HG03060 (cell line): ENCODE measurements around the gene S100A6.
"Not testable (repeated sequence)": the region's sequence is repeated elsewhere in the genome, so short reads cannot be mapped to it uniquely, and the experiment has no call there.

Experiments used
- ATAC-seq: cut with Tn5 transposase; IDR thresholded peaks from one replicate; pipeline ENCODE4 v1.9.1; 2021; ENCODE audit warnings: low read depth, moderate number of reproducible peaks; ENCODE audit not compliant: unreplicated experiment

The S100A6 gene

GRCh38 chr1:153565529-153566374 is 30.0 kb upstream of the S100A6 start, which contains the start of gene S100A2:
Gene S100A2 (minus strand): TSS chr1:153565844. CDS start chr1:153563877, 1,967 bp downstream.
- ATAC-seq: no peak

- no peak for ATAC-seq
Measured at GRCh38 chr1:153563991-153564390, 28.2 kb upstream of the S100A6 start.

GRCh38 chr1:153563483-153563901 is 27.7 kb upstream of the S100A6 start:
- ATAC-seq: no peak

- ATAC-seq: not testable (repeated sequence)
Measured at GRCh38 chr1:153562021-153562420, 26.2 kb upstream of the S100A6 start.

GRCh38 chr1:153561466-153561985 is 25.7 kb upstream of the S100A6 start:
- no peak for ATAC-seq

GRCh38 chr1:153560771-153561465 is 25.1 kb upstream of the S100A6 start:
- no peak for ATAC-seq

GRCh38 chr1:153560241-153560640 is 24.4 kb upstream of the S100A6 start:
- ATAC-seq: no peak

GRCh38 chr1:153557877-153558276 is 22.1 kb upstream of the S100A6 start:
- no peak for ATAC-seq

- ATAC-seq: no peak
Measured at GRCh38 chr1:153556348-153556747, 20.6 kb upstream of the S100A6 start.

- no peak for ATAC-seq
Measured at GRCh38 chr1:153553830-153554541, 18.2 kb upstream of the S100A6 start.

- no peak for ATAC-seq
Measured at GRCh38 chr1:153553096-153553495, 17.3 kb upstream of the S100A6 start.

- no peak for ATAC-seq
Measured at GRCh38 chr1:153552335-153552734, 16.5 kb upstream of the S100A6 start.

- ATAC-seq: no peak
Measured at GRCh38 chr1:153550827-153551500, 15.2 kb upstream of the S100A6 start.

- no peak for ATAC-seq
Measured at GRCh38 chr1:153550398-153550758, 14.6 kb upstream of the S100A6 start.

GRCh38 chr1:153549741-153550397 is 14.1 kb upstream of the S100A6 start:
- ATAC-seq: no peak

- no peak for ATAC-seq
Measured at GRCh38 chr1:153548722-153549688, 13.2 kb upstream of the S100A6 start, which contains the start of gene S100A3. Gene S100A3 (minus strand): TSS chr1:153549258. CDS start chr1:153548485, 773 bp downstream.

GRCh38 chr1:153547560-153548551 is 12.1 kb upstream of the S100A6 start:
- ATAC-seq: no peak
